A673 (cell line): Measurements from ENCODE around the gene CDHR2. TPM values are rescaled to one million over a fixed set of nuclear protein-coding genes. Genes with fewer than 3 reads are reported as not detected.

Experiments
- BruUV-seq: library from RNA; stranded (reverse); fragments of 400-500 nt; replicated peaks from 2 replicates; lab custom pipeline; 2021; lab: Mats Ljungman, UMichigan
- CTCF ChIA-PET: fragments of 300-600 bp; sonication (Branson Sonifier 250); formaldehyde crosslinking; loops from one replicate; lab custom pipeline; 2022; ENCODE audit warnings: antibody characterized with exemption; lab: Charles Lee
- POLR2A ChIA-PET: fragments of 300-600 bp; sonication (Branson Sonifier 250); formaldehyde crosslinking; loops from one replicate; lab custom pipeline; 2022; ENCODE audit warnings: antibody characterized with exemption; ENCODE audit not compliant: low non-redundant PET; lab: Charles Lee
- DNase-seq: peaks from one replicate; pipeline ENCODE4 v3.0.0-alpha.2; 2015; ENCODE audit warnings: low spot score
- H3K27ac ChIP-seq: fragments of 200-600 bp; sonication (generic); 2 replicates; pipeline ENCODE4 v1.5.1; 2016; ENCODE audit warnings: mixed run types, low read depth, mild to moderate bottlenecking, mixed read lengths, antibody characterized with exemption, low read length; ENCODE audit not compliant: poor library complexity, severe bottlenecking
- H3K27me3 ChIP-seq: fragments of 200-600 bp; sonication (generic); replicated peaks from 2 replicates; pipeline ENCODE4 v1.6.1; 2017; ENCODE audit warnings: mixed run types, low read depth, mild to moderate bottlenecking, mixed read lengths, antibody characterized with exemption, low read length; ENCODE audit not compliant: insufficient read depth, poor library complexity
- H3K36me3 ChIP-seq: fragments of 200-600 bp; sonication (generic); 2 replicates; pipeline ENCODE4 v1.6.1; 2016; ENCODE audit warnings: mixed run types, mild to moderate bottlenecking, mixed read lengths, antibody characterized with exemption, low read length; ENCODE audit not compliant: insufficient read depth, poor library complexity, severe bottlenecking
- H3K4me1 ChIP-seq: fragments of 200-600 bp; sonication (generic); 2 replicates; pipeline ENCODE4 v1.6.1; 2017; ENCODE audit warnings: mixed run types, mild to moderate bottlenecking, mixed read lengths, antibody characterized with exemption, low read length; ENCODE audit not compliant: insufficient read depth, poor library complexity, severe bottlenecking
- H3K4me3 ChIP-seq: fragments of 200-600 bp; sonication (generic); 2 replicates; pipeline ENCODE4 v1.5.1; 2016; ENCODE audit warnings: low read depth, mixed run types, mild to moderate bottlenecking, mixed read lengths, low read length; ENCODE audit not compliant: poor library complexity, severe bottlenecking
- H3K9me3 ChIP-seq: fragments of 200-600 bp; sonication (generic); 2 replicates; pipeline ENCODE4 v1.6.1; 2016; ENCODE audit warnings: mixed run types, low read depth, mild to moderate bottlenecking, mixed read lengths, antibody characterized with exemption, low read length; ENCODE audit not compliant: poor library complexity, severe bottlenecking
- EZH2 ChIP-seq: fragments of 200-600 bp; sonication (generic); IDR thresholded peaks from 2 replicates; pipeline ENCODE4 v1.6.1; 2017; ENCODE audit warnings: borderline replicate concordance, low read depth, mild to moderate bottlenecking, mixed read lengths, antibody characterized with exemption, low read length; ENCODE audit not compliant: poor library complexity, severe bottlenecking
- intact Hi-C: fragments of 100-400 bp; cut with micrococcal nuclease; formaldehyde crosslinking; loops from one replicate; pipeline ENCODE4 v1.10.0; 2022; ENCODE audit not compliant: unreplicated experiment
- total RNA-seq: library from RNA; stranded (reverse); gene quantifications from 2 replicates; pipeline ENCODE4 v1.2.3, GENCODE V29; 2021
- TF ChIP-seq, protein P1 (sequence below): fragments of 300-800, 200-600 bp; sonication (generic); conservative IDR thresholded peaks from 2 replicates; pipeline ENCODE4 v1.5.1; 2017; ENCODE audit warnings: low read depth, mild to moderate bottlenecking, antibody characterized with exemption, low read length, moderate library complexity, mixed read lengths

The CDHR2 gene
- total RNA-seq, 1 experiment from 2014 or later = not detected

GRCh38 chr5:176575066-176575465 is 25.9 kb downstream of the CDHR2 start:
- no peak for DNase-seq

GRCh38 chr5:176575488-176576422 is 26.6 kb downstream of the CDHR2 start:
- no peak overlapping the region for H3K4me3 ChIP-seq
- POLR2A ChIA-PET = no interaction called here
- intact Hi-C loops = loop anchor here (10.0 kb wide), 1 partner anchor 379 kb away; no protein-coding TSS in a partner anchor
- H3K36me3 ChIP-seq = no peaks in the 10 kb centered on the region
- no peaks in the 10 kb centered on the region for H3K9me3 ChIP-seq
- no peaks in the 10 kb centered on the region for H3K27me3 ChIP-seq
- no peak for TF ChIP-seq EZH2
- TF ChIP-seq, protein P1, sequence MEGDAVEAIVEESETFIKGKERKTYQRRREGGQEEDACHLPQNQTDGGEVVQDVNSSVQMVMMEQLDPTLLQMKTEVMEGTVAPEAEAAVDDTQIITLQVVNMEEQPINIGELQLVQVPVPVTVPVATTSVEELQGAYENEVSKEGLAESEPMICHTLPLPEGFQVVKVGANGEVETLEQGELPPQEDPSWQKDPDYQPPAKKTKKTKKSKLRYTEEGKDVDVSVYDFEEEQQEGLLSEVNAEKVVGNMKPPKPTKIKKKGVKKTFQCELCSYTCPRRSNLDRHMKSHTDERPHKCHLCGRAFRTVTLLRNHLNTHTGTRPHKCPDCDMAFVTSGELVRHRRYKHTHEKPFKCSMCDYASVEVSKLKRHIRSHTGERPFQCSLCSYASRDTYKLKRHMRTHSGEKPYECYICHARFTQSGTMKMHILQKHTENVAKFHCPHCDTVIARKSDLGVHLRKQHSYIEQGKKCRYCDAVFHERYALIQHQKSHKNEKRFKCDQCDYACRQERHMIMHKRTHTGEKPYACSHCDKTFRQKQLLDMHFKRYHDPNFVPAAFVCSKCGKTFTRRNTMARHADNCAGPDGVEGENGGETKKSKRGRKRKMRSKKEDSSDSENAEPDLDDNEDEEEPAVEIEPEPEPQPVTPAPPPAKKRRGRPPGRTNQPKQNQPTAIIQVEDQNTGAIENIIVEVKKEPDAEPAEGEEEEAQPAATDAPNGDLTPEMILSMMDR = no peak
- CTCF ChIA-PET = no interaction called here
- H3K4me1 ChIP-seq = no peaks in the 10 kb centered on the region
- BruUV-seq = no TSS peak
- no peak for DNase-seq
- no peak overlapping the region for H3K27ac ChIP-seq

More at GRCh38 chr5:176575066-176575465, 25.9 kb downstream of the CDHR2 start:
- ChIA-PET CTCF (no interaction called here), POLR2A (no interaction called here)
- no peaks in the 10 kb centered on the region for H3K9me3 ChIP-seq
- intact Hi-C loops = loop anchor here (10.0 kb wide), 1 partner anchor 380 kb away; no protein-coding TSS in a partner anchor
- H3K36me3 ChIP-seq = no peaks in the 10 kb centered on the region
- no peak overlapping the region for H3K27ac ChIP-seq
- no peak for TF ChIP-seq EZH2
- TF ChIP-seq, protein P1 = no peak
- no peaks in the 10 kb centered on the region for H3K4me1 ChIP-seq
- H3K4me3 ChIP-seq = no peak overlapping the region
- no peaks in the 10 kb centered on the region for H3K27me3 ChIP-seq
- BruUV-seq = no TSS peak

DNA sequence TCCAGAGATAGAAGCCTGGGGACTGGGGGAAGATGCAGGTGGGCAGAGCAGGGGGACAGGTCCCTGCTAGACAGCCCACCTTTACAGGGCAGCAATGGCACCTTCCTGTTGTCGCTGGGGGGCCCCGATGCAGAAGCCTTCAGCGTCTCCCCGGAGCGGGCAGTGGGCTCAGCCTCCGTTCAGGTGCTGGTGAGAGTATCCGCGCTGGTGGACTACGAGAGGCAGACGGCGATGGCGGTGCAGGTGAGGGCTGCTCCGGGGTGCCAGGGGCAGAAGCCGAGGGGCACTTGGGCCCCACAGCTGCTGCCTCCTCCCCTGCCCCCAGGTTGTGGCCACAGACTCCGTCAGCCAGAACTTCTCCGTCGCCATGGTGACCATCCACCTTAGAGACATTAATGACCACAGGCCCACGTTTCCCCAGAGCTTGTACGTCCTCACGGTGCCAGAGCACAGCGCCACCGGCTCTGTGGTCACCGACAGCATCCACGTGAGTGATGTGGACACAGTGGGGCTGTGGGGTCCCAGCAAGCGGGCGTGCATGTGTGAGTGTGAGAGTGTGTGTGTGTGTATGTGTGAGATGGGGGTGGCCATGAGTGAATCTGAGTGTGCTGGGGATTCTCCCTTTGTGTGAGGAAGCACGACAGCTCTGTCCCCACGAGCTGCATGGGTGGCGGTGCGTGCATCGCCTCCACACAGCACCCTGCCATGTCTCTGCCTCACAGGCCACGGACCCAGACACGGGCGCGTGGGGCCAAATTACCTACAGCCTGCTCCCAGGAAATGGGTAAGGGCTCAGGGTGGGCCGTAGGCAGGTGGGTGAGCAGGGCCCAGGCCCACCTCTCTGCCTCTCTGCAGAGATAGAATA is 28.4 kb downstream of the CDHR2 start:
- no peaks in the 10 kb centered on the region for H3K36me3 ChIP-seq
- intact Hi-C loops = loop anchor here (10.0 kb wide), 1 partner anchor 377 kb away; no protein-coding TSS in a partner anchor
- no peaks in the 10 kb centered on the region for H3K4me1 ChIP-seq

More for the DNA sequence above, 28.4 kb downstream of the CDHR2 start:
- no TSS peak for BruUV-seq
- Histone ChIP-seq H3K27ac (no peak overlapping the region), H3K9me3 (no peaks in the 10 kb centered on the region), H3K4me3 (no peak overlapping the region), H3K27me3 (no peaks in the 10 kb centered on the region)
- no peak for TF ChIP-seq EZH2
- TF ChIP-seq, protein P1 = no peak
- ChIA-PET POLR2A (no interaction called here), CTCF (no interaction called here)
- DNase-seq = no peak
